Keratinocyte (primary cell): ENCODE data around the gene ERFL. TPM values are rescaled to one million over a fixed set of nuclear protein-coding genes. Genes with fewer than 3 reads are reported as not detected.
A peak's percentile ranks its signal among the peaks of the same experiment; 100 is the strongest.

ENCODE experiments used
- DNase-seq: peaks from one replicate; pipeline ENCODE4 v3.0.0-alpha.2; 2011; ENCODE audit warnings: low read depth, missing footprints, low spot score
- FAIRE-seq: peaks from 2 replicates; lab custom pipeline; 2011; peaks lifted over from hg19 to GRCh38; lab: Jason Lieb, UNC
- H2AFZ ChIP-seq: 2 replicates; pipeline ENCODE4 v1.6.0; 2012; ENCODE audit warnings: low read length, control low read depth, inconsistent platforms; ENCODE audit not compliant: control insufficient read depth
- H3K27ac ChIP-seq: 2 replicates; pipeline ENCODE4 v1.5.1; 2011; ENCODE audit warnings: low read length; ENCODE audit not compliant: control insufficient read depth, insufficient read depth
- H3K27me3 ChIP-seq: 3 replicates; pipeline ENCODE4 v1.6.0; 2011; ENCODE audit warnings: low read length; ENCODE audit not compliant: control insufficient read depth, insufficient read depth; ENCODE audit errors: extremely low read depth
- H3K36me3 ChIP-seq, 2 experiments: 2 replicates in 1 of 2; 3 replicates in 1 of 2; pipeline ENCODE4 v1.5.1; 2011; ENCODE audit warnings: low read length in 2 of 2, mild to moderate bottlenecking in 1 of 2; ENCODE audit not compliant: control insufficient read depth in 2 of 2, insufficient read depth in 2 of 2; ENCODE audit errors: extremely low read depth in 1 of 2
- H3K4me1 ChIP-seq: 3 replicates; pipeline ENCODE4 v1.5.1; 2011; ENCODE audit warnings: low read length; ENCODE audit not compliant: control insufficient read depth, insufficient read depth; ENCODE audit errors: extremely low read depth
- H3K4me2 ChIP-seq: 3 replicates; pipeline ENCODE4 v1.6.0; 2011; ENCODE audit warnings: low read depth, low read length; ENCODE audit not compliant: control insufficient read depth, insufficient read depth; ENCODE audit errors: extremely low read depth
- H3K4me3 ChIP-seq, 3 experiments: fragments of 200-600 bp in 1 of 3; sonication (generic) in 1 of 3; 2 replicates in 2 of 3; 3 replicates in 1 of 3; pipeline ENCODE4 v1.5.1; 2011 to 2016; ENCODE audit warnings: low read length in 3 of 3, mild to moderate bottlenecking in 3 of 3, control low read depth in 2 of 3, inconsistent platforms in 1 of 3, low read depth in 1 of 3, mixed read lengths in 1 of 3, mixed run types in 1 of 3, moderate library complexity in 1 of 3; ENCODE audit not compliant: control insufficient read depth in 2 of 3, insufficient read depth in 2 of 3; ENCODE audit errors: extremely low read depth in 1 of 3
- H3K79me2 ChIP-seq: 2 replicates; pipeline ENCODE4 v1.6.0; 2012; ENCODE audit warnings: low read length; ENCODE audit not compliant: control insufficient read depth, insufficient read depth
- H3K9ac ChIP-seq: 3 replicates; pipeline ENCODE4 v1.6.0; 2011; ENCODE audit warnings: low read length; ENCODE audit not compliant: control insufficient read depth, insufficient read depth; ENCODE audit errors: extremely low read depth
- H3K9me1 ChIP-seq: 3 replicates; pipeline ENCODE4 v1.6.0; 2011; ENCODE audit warnings: low read length; ENCODE audit not compliant: control insufficient read depth, insufficient read depth; ENCODE audit errors: extremely low read depth
- H3K9me3 ChIP-seq: 2 replicates; pipeline ENCODE4 v1.5.1; 2012; ENCODE audit warnings: low read depth, low read length; ENCODE audit not compliant: control insufficient read depth
- H4K20me1 ChIP-seq: 3 replicates; pipeline ENCODE4 v1.6.0; 2011; ENCODE audit warnings: low read length; ENCODE audit not compliant: control insufficient read depth, insufficient read depth; ENCODE audit errors: extremely low read depth
- CTCF ChIP-seq, 3 experiments: IDR thresholded peaks in 1 of 3; conservative IDR thresholded peaks in 1 of 3; optimal IDR thresholded peaks in 1 of 3; 2 replicates in 2 of 3; 3 replicates in 1 of 3; pipeline versions ENCODE3 to v1.5.1; 2011; ENCODE audit warnings: low read length in 3 of 3, mild to moderate bottlenecking in 3 of 3, moderate library complexity in 2 of 3, control low read depth in 1 of 3, inconsistent platforms in 1 of 3; ENCODE audit not compliant: insufficient read depth in 2 of 3; ENCODE audit errors: extremely low read depth in 1 of 3
- EZH2 ChIP-seq: IDR thresholded peaks from one replicate; pipeline ENCODE4 v1.6.1; 2012; ENCODE audit warnings: inconsistent platforms, mild to moderate bottlenecking, low read length, moderate library complexity
- dilution Hi-C: fragments of 300-500 bp; cut with MboI; formaldehyde crosslinking; loops from one replicate; pipeline ENCODE4 v1.7.0; 2020; ENCODE audit warnings: low sequenced_read_pairs; ENCODE audit not compliant: extremely low pct_ligation_motif_present
- polyA plus RNA-seq, 5 experiments: library from polyadenylated mRNA; depleted of rRNA in 3 of 5; stranded (reverse) in 3 of 5; stranded (forward) in 1 of 5; unstranded in 1 of 5; fragments of >200 nt; gene quantifications; 1 replicate in 1 of 5; 2 replicates in 3 of 5; 3 replicates in 1 of 5; pipeline versions ENCODE4 v1.2.1 to v1.2.3, GENCODE V29; 2011 to 2012; ENCODE audit warnings: missing spikeins in 2 of 5, low read depth in 1 of 5, low replicate concordance in 1 of 5

The ERFL gene
- polyA plus RNA-seq, 1 donor (not counting 4 experiments of a cell fraction or from before 2014, with no cell fraction given) = not detected

GRCh38 chr19:41930926-41931592, 2.8 kb upstream of the ERFL start:
- dilution Hi-C loops = no loop called here

GRCh38 chr19:41930322-41930722, 2.1 kb upstream of the ERFL start:
- H3K9me1 ChIP-seq = no peaks in the 10 kb centered on the region
- H3K27me3 ChIP-seq = peaks cover 93% of the 10 kb centered on the region
- FAIRE-seq (no peak), DNase-seq (no peak)
- peaks cover 9% of the 10 kb centered on the region for H3K4me1 ChIP-seq
- TF ChIP-seq CTCF (optimal IDR thresholded peaks at IDR 0.05 in 1 of 3, IDR thresholded peaks at IDR 0.05 in 1 of 3, conservative IDR thresholded peaks at IDR 0.05 in 1 of 3; ENCODE audit: extremely low read depth in 1 of 3, insufficient read depth in 2 of 3, low read length in 3 of 3) (no peak), EZH2 (no peak)
- no peak overlapping the region for H2AFZ ChIP-seq
- H3K27ac ChIP-seq = no peak overlapping the region
- no peak overlapping the region for H3K9ac ChIP-seq
- no peaks in the 10 kb centered on the region for H3K79me2 ChIP-seq
- H4K20me1 ChIP-seq = peaks cover 2% of the 10 kb centered on the region
- H3K36me3 ChIP-seq = no peaks in the 10 kb centered on the region
- dilution Hi-C loops = no loop called here
- no peak overlapping the region for H3K4me2 ChIP-seq
- H3K9me3 ChIP-seq = no peaks in the 10 kb centered on the region
- H3K4me3 ChIP-seq = no peak overlapping the region

More at GRCh38 chr19:41930926-41931592, 2.8 kb upstream of the ERFL start:
- Histone ChIP-seq H3K9me1 (no peaks in the 10 kb centered on the region), H3K4me3 (no peak overlapping the region), H3K9me3 (no peaks in the 10 kb centered on the region), H3K36me3 (no peaks in the 10 kb centered on the region), H4K20me1 (peaks cover 3% of the 10 kb centered on the region), H3K9ac (no peak overlapping the region), H3K4me2 (no peak overlapping the region), H3K79me2 (no peaks in the 10 kb centered on the region), H2AFZ (no peak overlapping the region), H3K27ac (no peak overlapping the region), H3K4me1 (peaks cover 12% of the 10 kb centered on the region), H3K27me3 (peaks cover 91% of the 10 kb centered on the region)
- no peak for TF ChIP-seq EZH2
- peak; percentile 40 to 64 (median 41) for TF ChIP-seq CTCF (optimal IDR thresholded peaks at IDR 0.05 in 1 of 3, IDR thresholded peaks at IDR 0.05 in 1 of 3, conservative IDR thresholded peaks at IDR 0.05 in 1 of 3; ENCODE audit: extremely low read depth in 1 of 3, insufficient read depth in 2 of 3, low read length in 3 of 3)
- FAIRE-seq = no peak
- DNase-seq = no peak
